SHP77 (cell line): ENCODE results near the gene GDPD5.
"Not testable (repeated sequence)": the region's sequence is repeated elsewhere in the genome, so short reads cannot be mapped to it uniquely, and the experiment has no call there.

Source experiments
- DNase-seq, 2 experiments: peaks; one replicate each; lab custom pipeline; 2025; lab: John Stamatoyannopoulos, UW

Gene GDPD5

DNA sequence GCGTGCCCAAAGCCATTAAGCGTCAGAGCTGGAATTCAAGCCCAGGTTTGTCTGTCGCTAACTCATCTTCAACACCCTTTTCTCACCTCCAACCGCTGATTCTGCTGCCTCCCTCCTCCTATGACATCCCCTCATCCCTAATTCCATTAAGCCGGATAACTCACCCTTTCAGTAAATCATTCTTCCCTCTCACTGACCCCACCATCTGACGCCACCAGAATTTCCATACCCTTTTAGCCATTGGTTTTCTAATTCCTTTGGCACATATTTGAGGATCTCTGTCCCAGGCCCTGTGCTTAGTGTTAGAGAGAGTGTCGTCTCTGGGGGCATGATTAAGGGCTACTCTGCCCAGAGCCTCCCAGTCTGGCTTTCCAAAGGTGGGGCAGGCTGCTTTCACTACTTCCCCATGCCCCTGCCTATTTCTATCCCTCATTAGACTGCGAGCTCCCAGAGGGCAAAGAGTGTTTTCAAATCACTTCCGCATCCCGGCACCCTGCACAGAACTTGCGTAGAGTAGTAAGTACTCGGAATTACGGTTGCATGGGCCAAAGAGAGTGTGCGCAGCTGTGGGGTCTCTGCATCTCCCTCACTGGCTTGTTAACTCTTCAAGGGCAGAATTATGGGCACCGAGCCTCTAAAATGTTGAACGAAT, 96.6 kb downstream of the GDPD5 start:
- no peak for DNase-seq

DNA sequence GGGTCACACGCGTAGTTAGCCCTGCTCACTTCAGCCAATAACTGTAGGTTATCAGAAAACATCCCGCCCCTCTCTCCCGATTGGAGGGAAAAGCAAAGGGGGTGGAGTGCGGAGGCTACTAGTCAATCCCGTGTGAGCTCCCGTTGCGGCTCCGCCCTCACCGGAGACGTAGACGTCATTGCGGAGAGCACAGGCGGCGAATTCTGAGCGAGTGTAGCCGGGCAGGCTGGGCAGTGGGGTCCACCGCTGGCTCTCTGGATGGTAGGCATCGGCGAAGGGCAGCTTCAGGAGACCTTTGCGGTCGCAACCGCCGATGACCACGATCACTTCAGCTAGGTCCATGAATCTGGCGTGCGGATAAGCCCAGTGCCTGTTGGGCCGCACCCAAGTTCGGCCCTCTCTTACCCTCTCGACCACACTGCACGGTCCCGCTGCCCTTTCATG, 97.4 kb downstream of the GDPD5 start:
- DNase-seq = no peak

DNA sequence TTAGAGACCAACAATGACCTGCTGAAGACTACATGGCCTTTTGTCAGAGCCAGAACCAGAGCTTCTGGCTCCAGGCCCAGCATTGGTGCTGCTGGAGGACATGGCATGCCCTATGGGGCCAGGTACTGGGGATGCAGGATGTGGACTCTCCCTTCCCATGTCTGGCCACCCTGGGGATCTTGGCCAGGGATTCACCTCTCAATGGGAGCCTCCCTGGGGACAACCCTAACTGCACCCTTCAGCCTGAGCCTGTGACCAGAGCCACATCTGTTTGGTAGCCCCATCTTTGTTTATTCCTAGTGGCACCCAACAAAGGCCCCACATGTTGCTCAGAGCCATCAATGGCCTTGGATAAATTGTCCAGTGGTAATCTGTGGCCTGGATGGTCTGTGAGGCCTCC, 98.6 kb downstream of the GDPD5 start:
- DNase-seq = no peak

DNA sequence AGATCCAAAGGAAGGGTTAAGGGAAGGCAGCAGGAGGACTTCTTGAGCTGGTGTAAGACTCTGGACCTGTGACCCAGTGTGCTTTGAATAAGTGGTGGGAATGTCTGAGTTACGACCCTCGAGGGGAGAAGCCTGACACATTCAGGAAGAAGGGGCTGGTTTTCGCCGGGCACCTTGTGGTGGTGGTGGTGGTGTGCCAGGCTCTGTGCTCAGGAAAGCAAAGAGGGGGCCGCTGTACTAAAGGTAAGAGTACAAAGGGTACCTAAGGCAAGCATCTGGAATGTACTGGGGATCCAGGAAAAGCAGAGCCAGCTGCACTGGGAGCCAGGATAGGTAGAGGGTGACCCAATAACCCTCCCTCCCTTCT, 99.0 kb downstream of the GDPD5 start:
- no peak for DNase-seq

DNA sequence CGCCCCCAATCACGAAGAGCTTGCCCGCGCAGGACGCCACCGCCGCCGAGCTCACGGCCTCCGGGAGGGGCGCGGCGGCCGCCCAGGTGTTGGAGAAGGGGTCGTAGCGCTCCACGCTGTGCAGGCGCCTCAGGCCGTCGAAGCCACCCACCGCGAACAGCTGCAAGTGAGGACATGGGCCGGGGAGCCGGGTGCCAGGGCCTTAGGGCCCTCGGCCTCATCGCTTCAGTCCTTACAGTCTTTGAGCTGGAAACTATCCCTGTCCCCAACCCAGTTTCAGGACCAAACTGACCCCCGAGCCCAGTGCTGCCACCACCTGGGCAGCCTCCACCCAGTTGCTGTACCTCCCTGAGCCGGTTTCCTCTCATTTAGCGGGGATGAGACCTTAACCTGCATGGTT, 100.3 kb downstream of the GDPD5 start:
- no peak for DNase-seq

DNA sequence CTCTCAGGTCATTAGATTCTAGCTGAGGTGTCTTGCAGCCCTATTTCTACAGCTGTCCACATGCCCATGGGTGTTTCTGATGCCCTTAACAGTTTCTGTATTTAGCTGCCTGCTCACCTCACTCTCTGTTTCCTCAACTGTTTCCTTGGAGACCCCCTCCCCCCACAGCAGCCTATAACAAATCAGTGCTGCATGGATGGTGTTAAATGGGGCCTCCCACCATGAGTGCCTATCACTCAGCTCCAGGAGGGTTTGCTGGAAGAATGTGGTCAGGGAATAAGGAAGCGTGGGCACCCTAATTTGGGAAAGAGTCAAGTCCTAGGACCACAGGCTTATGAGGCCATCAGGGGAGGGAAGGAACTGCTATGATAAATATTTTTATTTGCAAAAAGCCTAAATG, 101.3 kb downstream of the GDPD5 start:
- no peak for DNase-seq

DNA sequence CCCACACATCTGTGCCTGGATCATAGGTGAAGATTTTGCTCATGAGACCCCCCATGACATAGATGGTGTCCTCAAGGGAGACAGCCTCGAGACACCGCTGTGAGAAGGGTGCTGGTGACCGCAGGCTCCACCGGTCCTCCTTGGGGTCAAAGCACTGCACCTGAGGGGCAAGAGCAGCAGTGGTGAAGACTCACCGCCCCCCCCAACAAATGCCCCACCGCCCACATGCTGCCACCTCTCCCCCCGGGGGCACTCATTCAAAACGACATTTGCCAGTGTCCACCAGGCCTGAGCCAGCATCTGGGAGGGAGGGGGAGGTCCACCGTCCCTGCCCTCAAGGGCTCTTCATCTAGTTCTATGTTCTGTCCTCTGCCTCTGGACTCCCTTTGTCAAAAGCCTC, 102.0 kb downstream of the GDPD5 start:
- no peak for DNase-seq

DNA sequence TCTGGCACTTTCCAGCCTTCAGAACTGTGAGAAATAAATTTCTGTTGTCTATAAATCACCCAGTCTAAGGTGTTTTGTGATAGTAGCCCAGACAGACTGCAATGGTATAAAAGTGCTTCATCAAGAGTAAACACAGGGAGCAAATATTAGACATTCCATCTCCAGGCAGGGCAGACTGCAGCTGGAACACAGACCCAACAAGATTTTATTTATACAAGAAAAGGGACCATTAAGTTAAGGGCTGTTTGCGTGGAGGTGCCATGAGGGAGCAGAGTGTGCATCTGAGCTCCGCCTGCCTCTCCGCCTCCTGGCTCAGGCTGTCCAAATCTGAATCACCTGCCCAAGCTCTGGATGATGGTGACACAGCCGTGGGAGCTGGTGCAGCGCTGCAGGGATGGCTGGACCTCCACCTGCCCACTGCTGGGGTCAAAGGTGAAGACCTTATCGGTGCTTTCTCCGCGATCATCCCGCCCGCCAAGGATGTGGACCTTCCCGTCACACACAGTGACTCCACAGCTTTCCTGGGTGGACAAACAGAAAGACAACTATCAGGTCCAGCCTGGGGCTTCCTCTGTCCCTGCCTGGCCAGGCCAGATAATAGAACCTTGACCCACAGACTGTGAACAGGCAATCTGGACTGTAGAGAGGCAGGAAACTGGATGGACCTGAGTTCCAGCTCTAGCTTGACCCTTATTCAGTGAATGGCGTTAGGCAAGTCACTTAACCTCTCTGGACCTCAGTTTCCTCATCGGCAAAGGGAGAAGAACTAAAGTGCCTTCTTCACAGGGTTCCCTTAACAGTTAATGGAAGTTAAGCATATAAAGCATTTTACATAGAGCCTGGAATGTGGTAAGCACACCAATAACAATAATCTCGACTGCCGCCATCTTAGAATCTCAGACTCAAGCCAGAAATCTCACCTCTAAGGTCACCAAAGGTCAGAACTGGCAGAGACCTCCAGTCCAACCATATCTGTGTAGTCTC, 103.2 kb downstream of the GDPD5 start:
- DNase-seq = peak; percentile 73 to 80

DNA sequence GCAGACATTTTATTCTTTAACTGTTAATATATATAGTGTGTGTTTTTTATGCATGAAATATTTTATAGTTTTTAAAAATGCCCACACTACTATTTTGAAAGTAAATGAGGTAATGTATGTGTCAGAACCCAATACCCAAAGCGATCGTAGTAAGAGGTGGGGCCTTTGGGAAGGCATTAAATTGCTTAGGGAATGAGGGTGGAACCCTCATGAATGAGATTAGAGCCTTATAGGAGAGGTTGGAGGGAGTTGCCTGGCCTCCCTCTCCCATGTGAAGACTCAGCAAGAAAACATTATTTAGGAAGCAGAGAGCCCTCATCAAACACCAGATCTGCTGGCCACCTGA, 103.9 kb downstream of the GDPD5 start:
- DNase-seq = peak in 1 of 2 experiments; percentile 59

DNA sequence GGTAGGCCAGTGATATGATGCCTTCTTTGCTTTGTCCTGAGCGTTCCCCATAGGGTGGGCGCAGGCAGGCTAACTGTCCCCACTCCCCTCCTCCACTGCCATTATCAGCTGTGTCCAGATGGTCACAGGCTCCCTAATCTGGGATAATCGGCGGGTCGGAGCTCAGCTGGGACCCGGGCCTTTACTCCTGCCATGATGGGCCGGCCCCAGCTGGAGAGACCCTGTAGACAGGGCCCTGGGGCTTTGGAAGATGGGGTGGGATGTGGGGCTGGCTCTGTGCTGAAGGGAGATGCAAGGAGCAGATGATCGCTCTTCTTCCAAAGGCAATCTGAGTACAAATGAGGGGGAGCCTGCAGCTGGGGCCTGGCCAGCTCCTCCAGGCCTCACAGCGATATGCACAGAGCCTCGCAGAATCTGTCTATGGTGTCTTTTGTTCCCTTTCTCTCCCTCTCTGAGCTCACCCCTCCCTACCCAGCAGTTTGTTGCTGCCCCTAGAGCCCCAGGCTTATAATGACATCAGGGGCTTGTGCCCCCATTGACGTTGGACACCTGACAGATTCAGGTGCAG, 104.6 kb downstream of the GDPD5 start:
- no peak for DNase-seq

DNA sequence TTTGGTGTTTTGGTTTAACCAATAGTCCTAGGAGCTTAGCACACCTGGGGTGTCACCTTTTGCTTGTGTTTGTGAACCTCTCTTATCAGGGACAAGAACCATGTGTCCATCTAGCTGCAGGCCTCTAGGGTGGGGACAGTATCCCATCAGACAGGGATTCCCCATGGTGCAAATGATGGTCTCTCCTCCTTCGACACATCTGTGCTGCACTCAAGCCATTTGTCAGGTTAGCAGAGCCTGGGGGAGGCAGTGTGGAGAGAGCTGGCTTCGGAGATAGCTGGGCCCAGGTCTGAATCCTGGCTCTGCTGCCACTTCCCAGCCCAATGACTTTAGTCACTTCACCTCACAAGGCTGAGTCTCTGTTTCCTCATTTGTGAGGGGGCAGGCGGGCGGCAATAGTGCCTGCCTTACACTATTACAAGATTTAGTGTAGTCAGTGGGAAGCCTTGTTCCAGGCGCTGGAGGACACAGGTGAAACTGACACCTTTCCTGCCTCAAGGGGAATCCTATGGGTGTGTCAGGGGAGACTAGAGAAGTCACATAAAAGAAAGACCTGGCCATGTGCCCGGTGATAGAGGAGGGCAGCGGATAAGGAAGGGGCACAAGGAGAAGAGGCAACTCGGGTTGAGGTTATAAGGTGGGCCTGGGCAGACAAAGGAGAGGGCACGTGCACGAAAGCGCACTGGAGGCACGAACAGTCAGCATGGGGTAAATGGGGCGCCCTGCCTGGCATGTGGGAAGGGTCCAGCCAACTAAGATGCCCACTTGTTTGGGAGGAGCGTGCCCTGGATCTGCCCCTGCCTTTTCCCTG, 105.3 kb downstream of the GDPD5 start:
- no peak for DNase-seq

DNA sequence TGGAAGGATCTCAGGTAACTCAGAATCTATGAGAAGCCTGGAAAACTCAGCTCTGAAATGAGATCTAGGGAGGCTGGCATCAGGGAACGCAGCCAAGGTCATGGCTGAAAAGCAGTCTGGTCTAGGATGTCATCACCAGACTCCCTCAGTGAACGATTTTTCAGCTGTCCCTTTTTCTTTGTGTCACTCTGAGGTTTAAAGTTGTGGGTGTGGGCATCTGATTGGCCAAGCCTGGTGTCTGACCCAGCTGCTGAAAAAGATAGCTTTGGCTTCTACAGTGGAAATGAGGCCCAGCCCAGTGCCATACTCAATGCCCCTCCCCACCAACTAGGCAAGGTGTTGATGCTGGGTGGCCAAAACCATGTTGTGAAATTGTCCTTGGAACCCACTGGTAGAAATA, 111.9 kb downstream of the GDPD5 start:
- no peak for DNase-seq

DNA sequence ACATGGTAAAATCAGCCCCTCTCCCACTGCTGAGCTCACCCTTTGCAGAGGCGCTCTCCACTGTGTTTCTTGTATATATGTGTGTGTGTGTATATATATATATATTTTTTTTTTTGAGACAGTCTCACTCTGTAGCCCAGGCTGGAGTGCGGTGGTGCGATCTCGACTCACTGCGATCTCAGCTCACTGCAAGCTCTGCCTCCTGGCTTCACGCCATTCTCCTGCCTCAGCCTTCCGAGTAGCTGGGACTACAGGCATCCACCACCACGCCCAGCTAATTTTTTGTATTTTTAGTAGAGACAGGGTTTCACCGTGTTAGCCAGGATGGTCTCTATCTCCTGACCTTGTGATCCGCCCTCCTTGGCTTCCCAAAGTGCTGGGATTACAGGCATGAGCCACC, 112.6 kb downstream of the GDPD5 start:
- DNase-seq = not testable (repeated sequence)

DNA sequence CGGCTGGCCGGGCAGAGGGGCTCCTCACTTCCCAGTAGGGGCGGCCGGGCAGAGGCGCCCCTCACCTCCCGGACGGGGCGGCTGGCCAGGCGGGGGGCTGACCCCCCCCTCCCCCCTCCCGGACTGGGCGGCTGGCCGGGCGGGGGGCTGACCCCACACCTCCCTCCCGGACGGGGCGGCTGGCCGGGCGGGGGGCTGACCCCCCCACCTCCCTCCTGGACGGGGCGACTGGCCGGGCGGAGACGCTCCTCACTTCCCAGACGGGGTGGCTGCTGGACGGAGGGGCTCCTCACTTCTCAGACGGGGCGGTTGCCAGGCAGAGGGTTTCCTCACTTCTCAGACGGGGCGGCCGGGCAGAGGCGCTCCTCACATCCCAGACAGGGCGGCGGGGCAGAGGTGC, 115.8 kb downstream of the GDPD5 start:
- not testable (repeated sequence) for DNase-seq

DNA sequence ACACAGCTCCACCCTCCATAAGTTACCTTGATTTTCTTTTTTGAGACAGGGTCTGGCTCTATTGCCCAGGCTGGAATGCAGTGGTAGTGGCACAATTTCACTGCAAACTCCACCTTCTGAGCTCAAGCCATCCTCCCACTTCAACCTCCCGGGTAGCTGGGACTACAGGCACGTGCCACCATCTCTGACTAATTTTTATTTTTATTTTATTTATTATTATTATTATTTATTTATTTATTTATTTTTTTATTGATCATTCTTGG, 116.9 kb downstream of the GDPD5 start:
- DNase-seq = no peak

DNA sequence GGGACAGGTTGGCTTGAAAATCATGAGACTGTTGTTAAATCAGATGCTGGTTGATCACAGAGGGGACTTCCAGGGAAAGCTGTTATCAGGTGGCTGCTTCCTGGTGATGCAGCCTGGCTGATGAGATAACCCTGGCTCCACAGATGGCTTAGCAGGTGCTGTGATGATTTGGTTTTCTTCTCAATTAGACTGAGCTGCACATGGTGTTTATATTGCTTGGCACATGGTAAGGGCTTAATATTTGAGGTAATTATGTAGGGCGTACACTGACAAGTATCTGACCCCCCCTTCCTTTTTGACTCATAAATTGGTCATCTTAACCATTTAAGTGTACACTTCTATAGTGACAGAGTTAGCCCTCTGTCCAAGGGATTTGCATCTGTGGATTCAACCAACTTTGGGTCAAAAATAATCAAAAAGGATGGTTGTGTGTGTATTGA, 119.4 kb downstream of the GDPD5 start:
- no peak for DNase-seq

DNA sequence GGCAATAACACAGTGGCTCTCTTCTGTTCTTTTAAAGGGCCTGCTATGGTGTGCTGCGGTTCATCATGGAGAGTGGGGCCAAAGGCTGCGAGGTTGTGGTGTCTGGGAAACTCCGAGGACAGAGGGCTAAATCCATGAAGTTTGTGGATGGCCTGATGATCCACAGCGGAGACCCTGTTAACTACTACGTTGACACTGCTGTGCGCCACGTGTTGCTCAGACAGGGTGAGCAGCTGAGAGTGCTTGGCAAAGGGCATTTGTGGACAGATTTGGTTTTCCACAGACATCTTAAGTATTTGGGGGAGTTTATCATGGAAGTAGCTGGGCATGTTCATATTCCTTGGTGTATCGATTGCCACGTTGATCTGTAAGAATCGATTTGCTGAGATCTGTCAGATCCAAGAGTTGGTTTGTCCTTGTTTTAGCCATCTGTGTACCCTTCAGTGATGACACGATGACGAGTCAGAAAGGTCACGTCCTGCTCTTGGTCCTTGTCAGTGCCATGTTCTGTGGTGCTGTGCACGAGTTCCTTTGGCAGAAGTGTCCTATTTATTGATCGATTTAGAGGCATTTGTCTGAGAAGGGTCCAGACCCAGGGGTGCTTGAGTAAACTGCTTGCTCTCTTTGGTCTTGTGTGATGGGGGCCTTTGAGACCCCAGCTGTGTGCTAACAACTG, 121.6 kb downstream of the GDPD5 start:
- no peak for DNase-seq

DNA sequence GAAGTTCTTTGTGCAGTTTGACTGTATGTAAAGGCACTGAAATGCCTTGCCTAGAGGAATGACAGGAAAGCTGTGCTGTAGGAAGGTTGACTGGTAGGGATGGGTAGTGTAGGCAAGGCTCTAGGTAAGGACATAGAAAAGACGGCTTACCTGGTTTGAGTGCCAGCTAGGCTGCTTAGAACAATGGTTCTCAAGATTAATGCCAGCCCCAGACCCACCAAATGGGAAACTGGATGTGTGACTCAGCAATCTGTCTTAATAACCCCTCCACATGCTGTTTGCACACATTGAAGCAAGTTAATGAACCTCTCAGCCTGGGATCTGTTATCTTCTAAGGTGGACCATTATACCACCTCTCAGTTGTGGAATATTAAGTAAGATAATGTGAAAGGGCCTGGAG, 122.7 kb downstream of the GDPD5 start:
- no peak for DNase-seq

DNA sequence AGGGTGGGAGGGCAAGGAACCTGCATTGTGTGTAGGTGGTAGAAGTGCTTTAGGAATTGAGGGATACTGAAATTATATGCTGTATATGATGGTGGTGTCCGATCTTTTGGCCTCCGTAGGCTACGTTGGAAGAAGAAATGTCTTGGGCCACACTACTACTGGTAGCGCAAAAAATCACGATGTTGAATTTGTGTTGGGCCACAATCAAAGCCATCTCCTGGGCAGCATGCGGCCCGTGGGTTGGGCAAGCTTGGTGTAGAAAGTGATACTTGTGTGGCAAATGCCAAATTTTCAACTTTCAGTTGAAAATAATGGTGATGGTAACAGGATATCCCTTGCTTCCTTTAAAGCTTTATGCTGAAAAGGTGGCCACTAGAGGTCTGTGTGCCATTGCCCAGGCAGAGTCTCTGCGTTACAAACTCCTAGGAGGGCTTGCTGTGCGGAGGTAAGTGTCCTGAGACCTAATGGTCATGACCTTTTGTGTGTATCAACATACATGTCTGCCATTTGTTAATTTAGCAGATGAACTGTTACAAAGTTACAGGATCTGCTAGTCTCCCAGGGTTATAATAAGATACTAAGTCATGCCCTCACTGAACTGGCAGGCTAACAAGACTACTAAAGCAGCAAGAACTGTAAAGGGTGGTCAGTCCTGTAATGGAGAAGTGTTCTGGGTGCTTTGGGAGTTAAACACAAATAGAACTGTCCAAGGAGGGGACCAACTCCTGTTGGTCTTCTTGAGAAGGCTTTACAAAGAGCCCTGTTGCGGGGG, 123.6 kb downstream of the GDPD5 start:
- no peak for DNase-seq

DNA sequence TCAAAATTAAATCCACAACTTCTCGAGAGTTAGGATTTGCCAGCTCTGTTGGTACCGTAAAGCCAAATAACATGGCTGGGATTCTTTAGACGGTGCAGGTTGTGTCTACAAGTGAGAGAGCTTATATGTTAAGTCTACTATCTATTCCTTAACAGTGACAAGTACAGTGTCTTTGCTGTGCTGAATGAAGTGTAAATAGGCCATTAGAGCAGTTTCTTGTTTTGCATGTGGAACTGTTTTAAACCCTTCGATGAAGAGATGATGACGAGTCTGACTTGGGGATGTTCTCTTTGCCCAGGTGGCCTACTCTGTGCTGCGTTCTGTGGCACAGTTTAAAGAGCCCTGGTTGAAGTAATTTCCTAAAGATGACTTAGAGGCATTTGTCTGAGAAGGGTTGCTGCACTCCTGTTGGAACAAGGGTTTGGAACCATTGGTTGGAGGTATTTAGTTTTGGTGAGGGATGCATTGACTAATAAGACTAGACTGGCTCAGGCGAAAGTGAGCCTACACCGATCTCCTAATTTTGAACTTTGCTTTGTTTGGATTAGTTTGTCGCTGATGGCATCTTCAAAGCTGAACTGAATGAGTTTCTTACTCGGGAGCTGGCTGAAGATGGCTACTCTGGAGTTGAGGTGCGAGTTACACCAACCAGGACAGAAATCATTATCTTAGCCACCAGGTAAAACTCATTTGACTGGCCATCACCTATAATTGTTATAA, 125.4 kb downstream of the GDPD5 start:
- no peak for DNase-seq
